Measurements from ENCODE around the gene EXOC1L. TPM values are rescaled to one million over a fixed set of nuclear protein-coding genes. Genes with fewer than 3 reads are reported as not detected.

EXOC1L gene, protein sequence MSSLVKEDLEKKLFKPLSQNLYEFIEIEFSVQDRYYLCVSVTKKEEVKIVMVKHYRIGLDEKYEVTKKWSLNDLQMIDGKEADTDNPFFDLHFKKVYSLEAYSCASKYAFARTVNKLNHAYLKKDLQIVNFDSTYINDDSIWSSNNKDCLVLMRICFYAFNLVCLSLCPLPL
- not detected in 2 replicates for total RNA-seq (ENCODE audit: low replicate concordance)

DNA sequence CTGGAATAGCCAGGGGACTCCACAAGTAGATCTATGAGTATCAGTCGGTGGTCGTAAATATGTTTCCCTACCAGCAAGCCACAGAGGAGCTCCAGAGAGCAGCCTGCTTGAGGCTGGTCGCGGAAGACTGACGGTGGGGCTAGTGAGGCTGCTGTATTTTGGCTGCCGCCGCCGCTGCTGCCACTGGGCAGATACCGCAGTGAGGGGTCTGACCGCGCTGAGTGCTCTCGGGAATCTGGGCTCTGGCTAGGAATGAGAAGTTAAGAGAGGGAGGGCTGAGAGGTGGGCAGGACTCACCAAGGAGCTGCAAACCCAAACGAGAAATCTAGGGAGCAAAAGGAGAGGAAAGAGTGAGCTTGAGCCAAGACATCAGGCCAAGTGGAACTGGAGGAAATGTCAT lies at the start of gene EXOC1L:
TSS of gene EXOC1L (plus strand) at position 157 of the 400 bp plus-strand sequence. CDS start at position 394, 237 bp downstream.

DNA sequence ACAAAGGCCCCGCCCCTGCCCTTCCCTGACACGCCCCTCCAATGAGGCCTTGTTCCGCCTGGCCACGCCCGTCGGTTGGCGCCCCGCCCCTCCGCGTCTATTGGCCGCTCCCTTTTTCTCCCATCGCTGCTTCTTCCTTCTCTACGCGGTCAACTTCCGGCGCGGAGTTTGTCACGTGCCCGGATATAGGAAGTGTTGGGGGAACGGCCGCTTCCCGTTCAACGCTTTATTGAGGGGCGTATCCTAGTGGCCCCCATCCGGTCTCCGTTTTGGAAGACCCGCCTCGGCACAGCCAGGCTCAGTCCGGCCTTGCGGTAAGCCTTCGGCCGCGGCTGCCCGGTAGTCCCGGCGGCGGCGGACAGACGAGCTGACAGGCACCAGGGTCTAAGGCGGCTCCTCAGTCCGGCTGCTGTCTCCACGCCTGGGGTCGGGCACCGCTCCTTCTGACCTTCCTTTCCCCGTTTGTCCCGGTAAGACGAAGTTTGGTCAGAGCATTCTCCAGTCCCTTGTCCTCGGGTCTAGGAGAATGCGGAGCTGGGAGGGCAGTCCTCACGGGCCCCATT lies 34.0 kb downstream of the EXOC1L start, which contains the start of gene EXOC1:
TSS of gene EXOC1 (plus strand) at position 165 of the 563 bp plus-strand sequence. CDS start 4,676 bp downstream, outside the sequence.

Other genes starting within 250 kb of the EXOC1L start
- gene PDCL2, start 227.5 kb upstream of the EXOC1L start, total RNA-seq (ENCODE audit: low replicate concordance) = not detected in 2 replicates
- 0.15 TPM in 1 of 2 replicates, not detected in the other for gene NMU, start 183.5 kb upstream of the EXOC1L start, total RNA-seq (ENCODE audit: low replicate concordance)
- gene EXOC1, start 33.9 kb downstream of the EXOC1L start, total RNA-seq (ENCODE audit: low replicate concordance) = 23.9 and 35.0 TPM in 2 replicates
- 3.5 and 4.6 TPM in 2 replicates for gene CEP135, start 129.2 kb downstream of the EXOC1L start, total RNA-seq (ENCODE audit: low replicate concordance)

Measured in smooth muscle cell of the coronary artery (primary cell).